Urothelium cell line (cell line): Measurements from ENCODE around the gene MAU2.

Experiments
- DNase-seq: peaks from one replicate; pipeline ENCODE4 v3.0.0; 2011; ENCODE audit warnings: low spot score, mixed read lengths
- FAIRE-seq: peaks from 2 replicates; lab custom pipeline; 2011; peaks lifted over from hg19 to GRCh38; lab: Jason Lieb, UNC

The MAU2 gene, protein sequence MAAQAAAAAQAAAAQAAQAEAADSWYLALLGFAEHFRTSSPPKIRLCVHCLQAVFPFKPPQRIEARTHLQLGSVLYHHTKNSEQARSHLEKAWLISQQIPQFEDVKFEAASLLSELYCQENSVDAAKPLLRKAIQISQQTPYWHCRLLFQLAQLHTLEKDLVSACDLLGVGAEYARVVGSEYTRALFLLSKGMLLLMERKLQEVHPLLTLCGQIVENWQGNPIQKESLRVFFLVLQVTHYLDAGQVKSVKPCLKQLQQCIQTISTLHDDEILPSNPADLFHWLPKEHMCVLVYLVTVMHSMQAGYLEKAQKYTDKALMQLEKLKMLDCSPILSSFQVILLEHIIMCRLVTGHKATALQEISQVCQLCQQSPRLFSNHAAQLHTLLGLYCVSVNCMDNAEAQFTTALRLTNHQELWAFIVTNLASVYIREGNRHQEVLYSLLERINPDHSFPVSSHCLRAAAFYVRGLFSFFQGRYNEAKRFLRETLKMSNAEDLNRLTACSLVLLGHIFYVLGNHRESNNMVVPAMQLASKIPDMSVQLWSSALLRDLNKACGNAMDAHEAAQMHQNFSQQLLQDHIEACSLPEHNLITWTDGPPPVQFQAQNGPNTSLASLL

GRCh38 chr19:19320361-19321140 is at the start of gene MAU2, which contains the start of gene SUGP1:
MAU2 (plus strand) TSS chr19:19320829; CDS start chr19:19320860, 31 bp downstream.
SUGP1 (minus strand) TSS chr19:19320509; CDS start chr19:19320496, 13 bp downstream.
- DNase-seq (peak; percentile 92), FAIRE-seq (no peak)

DNA sequence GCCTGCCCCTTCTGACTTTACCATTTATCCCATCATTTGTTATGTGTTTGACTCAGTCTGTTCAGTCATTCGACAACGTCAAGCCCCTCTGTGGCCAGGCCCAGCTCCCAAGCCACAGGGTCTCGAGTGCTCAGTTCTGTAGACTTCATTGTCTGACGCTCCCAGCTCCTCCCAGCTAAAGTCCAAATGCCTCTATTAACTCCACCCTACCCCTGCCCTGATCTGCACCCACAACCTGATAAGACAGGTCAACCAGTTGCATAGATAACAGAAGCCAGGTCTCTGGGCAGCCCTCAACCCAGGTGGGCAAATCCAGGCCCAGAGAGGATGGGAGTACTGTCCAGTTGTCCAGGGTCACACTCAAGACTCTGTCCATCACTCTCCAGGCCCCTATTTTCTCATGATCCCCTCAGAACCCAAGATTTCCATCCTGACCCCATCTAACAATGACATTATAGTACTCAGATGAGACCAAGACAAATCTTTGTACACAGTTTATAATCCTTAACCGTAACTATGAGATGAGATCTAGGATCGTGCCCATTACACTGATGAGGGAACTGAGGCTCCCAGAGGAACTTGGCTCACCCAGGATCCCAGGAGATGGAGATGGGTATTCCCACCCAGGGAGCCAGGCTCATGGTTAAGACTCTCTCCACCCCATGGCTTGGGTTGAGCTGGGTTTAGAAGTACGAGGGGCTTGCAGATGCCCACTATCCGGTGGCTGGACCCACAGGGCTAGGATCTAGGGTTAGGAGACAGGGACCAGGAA is 48.6 kb upstream of the MAU2 start:
- FAIRE-seq: no peak

GRCh38 chr19:19274146-19274545 is 46.5 kb upstream of the MAU2 start:
- no peak for FAIRE-seq
- no peak for DNase-seq

More for the DNA sequence above, 48.6 kb upstream of the MAU2 start:
- no peak for DNase-seq

GRCh38 chr19:19274716-19275565 is 45.7 kb upstream of the MAU2 start:
- no peak for FAIRE-seq
- no peak for DNase-seq

GRCh38 chr19:19276386-19276785 is 44.2 kb upstream of the MAU2 start:
- no peak for DNase-seq
- no peak for FAIRE-seq

GRCh38 chr19:19276851-19277250 is 43.8 kb upstream of the MAU2 start:
- no peak for DNase-seq
- no peak for FAIRE-seq

- DNase-seq: no peak
- no peak for FAIRE-seq
These were observed 42.3 kb upstream of the MAU2 start for GRCh38 chr19:19278315-19278714.

- no peak for FAIRE-seq
- DNase-seq: no peak
These were observed 41.5 kb upstream of the MAU2 start for GRCh38 chr19:19279062-19279612.

- no peak for DNase-seq
- no peak for FAIRE-seq
These were observed 40.8 kb upstream of the MAU2 start for GRCh38 chr19:19279853-19280252.

GRCh38 chr19:19280561-19280960 is 40.1 kb upstream of the MAU2 start:
- FAIRE-seq: no peak
- DNase-seq: no peak

DNA sequence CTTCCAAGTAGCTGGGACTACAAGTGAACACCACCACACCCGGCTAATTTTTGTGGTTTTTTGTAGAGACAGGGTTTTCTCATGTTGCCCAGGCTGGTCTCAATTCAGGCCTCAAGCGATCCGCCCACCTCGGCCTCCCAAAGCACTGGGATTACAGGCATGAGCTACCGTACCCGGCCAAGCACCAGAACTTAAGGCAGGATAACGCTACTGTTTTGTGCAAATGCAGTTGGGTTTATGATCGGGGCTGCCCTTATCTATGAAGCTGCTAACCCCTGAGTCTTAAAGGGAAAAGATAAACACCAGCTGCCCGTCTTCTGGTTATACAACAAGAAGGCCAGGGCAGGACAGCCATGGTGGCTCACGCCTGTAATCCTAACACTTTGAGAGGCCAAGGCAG is 34.9 kb upstream of the MAU2 start:
- no peak for FAIRE-seq

DNA sequence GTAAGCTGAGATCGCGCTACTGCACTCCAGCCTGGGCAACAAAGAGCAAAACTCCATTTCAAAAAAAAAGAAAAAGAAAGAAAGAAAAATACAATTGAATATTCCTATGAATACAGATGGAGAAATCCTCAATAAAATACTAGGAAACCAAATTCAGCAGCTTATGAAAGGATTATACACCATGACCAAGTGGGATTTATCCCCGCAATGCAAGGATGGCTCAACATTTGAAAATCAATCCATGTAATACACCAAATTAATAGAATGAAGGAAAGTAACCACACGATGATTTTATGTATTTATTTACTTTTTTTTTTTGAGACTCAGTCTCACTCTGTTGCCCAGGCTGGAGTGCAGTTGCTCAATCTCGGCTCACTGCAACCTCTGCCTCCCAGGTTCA is 28.0 kb upstream of the MAU2 start:
- FAIRE-seq (no peak), DNase-seq (no peak)

More for the DNA sequence above, 34.9 kb upstream of the MAU2 start:
- no peak for DNase-seq

DNA sequence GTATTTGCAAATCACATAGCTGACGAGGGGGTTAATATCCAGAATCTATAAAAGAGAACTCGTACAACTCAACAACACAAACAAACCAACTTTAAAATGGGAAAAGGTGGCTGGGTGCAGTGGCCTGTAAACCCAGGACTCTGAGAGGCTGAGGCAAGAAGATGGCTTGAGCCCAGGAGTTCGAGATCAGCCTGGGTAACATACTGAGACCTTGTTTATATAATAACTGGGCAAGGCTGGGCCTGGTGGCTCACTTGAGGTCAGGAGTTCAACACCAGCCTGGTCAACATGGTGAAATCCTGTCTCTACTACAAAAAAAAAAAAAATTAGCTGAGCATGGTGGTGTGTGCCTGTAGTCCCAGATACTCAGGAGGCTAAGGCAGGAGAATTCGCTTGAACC is 25.7 kb upstream of the MAU2 start:
- DNase-seq: no peak
- FAIRE-seq: no peak

GRCh38 chr19:19296953-19297689 is 23.5 kb upstream of the MAU2 start:
- FAIRE-seq: no peak
- no peak for DNase-seq

DNA sequence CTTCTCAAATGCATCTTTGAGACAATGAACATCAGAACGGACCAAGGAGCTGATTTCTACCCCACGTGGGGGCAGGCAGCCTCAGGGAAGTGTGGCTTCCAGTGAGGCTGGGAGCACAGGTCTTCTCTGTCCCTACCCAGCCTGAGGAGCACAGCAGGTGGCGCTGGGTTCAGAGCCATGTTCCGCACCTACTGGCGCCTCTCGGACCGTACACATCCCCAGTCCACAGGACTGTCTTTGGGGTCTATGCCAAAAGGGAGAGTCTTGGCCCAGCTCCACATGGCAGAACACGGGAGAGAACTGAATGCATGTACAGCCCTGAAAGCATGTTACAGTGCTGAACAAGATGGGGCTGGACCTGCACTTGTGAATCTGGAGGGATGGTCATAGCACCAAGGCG is 22.9 kb upstream of the MAU2 start:
- no peak for FAIRE-seq
- no peak for DNase-seq

DNA sequence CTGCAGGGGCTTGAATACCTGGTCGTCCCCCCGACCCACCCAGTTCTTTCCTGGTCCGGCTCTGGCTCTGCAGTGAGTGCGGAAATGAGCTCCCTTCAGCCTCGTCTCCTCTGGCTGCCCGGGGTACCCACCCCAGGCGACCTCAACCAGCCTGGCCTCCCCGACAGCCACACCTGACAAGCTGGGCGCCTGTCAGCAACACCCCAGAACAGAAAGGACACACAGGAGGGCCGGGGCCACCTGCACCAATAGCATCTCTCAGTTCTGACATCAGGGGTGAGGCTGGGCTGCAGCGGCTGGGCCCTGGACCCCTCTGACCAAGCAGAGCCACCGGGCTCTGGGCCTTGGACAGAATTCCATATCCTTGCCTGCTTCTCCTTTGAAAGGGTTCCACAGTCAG is 20.0 kb upstream of the MAU2 start:
- FAIRE-seq (no peak), DNase-seq (no peak)

DNA sequence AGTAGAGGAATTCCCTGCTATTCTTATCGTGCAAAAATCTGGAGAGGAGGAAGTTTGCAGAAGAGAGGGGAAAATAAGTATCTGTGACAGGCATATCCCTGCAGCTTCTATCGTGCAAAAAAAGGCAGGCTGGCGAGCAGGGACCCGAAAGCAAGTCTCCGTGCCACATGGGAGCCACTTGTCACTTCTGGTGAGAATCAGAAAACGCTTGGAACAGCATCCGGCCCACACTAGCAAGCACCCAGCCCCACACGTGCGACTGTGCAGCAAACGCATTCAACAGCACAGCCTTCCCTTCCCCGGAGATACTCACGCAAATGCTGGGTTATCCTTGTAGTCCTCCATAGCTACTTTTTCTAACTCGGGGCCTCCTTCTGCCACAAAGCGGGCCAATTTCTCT is 17.2 kb upstream of the MAU2 start:
- DNase-seq: no peak
- no peak for FAIRE-seq

GRCh38 chr19:19304186-19304965 is 16.3 kb upstream of the MAU2 start:
- no peak for FAIRE-seq
- no peak for DNase-seq
